ENCODE measurements around the gene TEAD3. TPM values are rescaled to one million over a fixed set of nuclear protein-coding genes. Genes with fewer than 3 reads are reported as not detected.

Gene TEAD3
- total and polyA plus RNA-seq, 4 donors = 15.0 to 20.7 (median 18.5) TPM

DNA sequence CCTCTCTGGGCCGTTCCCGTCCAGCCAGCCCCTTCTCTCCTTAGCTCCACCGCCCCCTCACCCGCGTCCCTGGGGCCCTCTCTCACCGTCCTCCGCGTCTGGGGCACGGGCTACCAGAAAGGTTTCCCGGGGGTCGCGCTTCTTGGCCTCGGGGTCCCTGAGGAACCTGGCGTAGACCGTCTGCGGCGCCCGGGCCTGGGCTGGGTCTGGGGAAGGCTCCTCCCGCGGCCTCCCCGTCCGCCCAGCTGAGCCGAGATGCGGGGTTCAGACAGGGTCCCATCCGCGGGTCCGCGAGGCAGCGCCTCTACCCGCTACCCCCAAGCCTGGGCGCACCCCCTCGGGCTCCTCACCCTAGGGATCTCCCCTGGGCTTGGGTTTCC, 14.7 kb upstream of the TEAD3 start:
- Histone ChIP-seq H3K27ac (ENCODE audit: low read depth in 1 of 2, low read length in 1 of 2) (no peak overlapping the region), H3K9ac (ENCODE audit: insufficient read depth in 1 of 2, low read length in 2 of 2) (peak overlapping the region; percentile 32 to 67), H3K27me3 (ENCODE audit: control insufficient read depth in 3 of 3, insufficient read depth in 3 of 3, low read length in 2 of 3) (no peaks in the 10 kb centered on the region), H3K9me3 (ENCODE audit: control insufficient read depth in 4 of 4, insufficient read depth in 3 of 4, low read length in 3 of 4) (no peaks in the 10 kb centered on the region), H3K36me3 (ENCODE audit: control insufficient read depth in 4 of 4, insufficient read depth in 4 of 4, low read length in 4 of 4) (no peaks in the 10 kb centered on the region), H3K4me3 (no peak overlapping the region), H3K4me1 (ENCODE audit: control insufficient read depth in 5 of 5, insufficient read depth in 5 of 5, low read length in 5 of 5) (peaks cover 0 to 16% (median 3%) of the 10 kb centered on the region in 5 donors)
- TF ChIP-seq, protein P1, sequence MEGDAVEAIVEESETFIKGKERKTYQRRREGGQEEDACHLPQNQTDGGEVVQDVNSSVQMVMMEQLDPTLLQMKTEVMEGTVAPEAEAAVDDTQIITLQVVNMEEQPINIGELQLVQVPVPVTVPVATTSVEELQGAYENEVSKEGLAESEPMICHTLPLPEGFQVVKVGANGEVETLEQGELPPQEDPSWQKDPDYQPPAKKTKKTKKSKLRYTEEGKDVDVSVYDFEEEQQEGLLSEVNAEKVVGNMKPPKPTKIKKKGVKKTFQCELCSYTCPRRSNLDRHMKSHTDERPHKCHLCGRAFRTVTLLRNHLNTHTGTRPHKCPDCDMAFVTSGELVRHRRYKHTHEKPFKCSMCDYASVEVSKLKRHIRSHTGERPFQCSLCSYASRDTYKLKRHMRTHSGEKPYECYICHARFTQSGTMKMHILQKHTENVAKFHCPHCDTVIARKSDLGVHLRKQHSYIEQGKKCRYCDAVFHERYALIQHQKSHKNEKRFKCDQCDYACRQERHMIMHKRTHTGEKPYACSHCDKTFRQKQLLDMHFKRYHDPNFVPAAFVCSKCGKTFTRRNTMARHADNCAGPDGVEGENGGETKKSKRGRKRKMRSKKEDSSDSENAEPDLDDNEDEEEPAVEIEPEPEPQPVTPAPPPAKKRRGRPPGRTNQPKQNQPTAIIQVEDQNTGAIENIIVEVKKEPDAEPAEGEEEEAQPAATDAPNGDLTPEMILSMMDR (IDR thresholded peaks at IDR 0.05; ENCODE audit: control extremely low read depth, extremely low read depth) = no peak
- no peak for ATAC-seq (ENCODE audit: insufficient read depth, low FRiP score)
- no peak for DNase-seq
- WGBS, 2 donors = 19% methylated on average over 30 to 32 of the region's 32 CpGs

DNA sequence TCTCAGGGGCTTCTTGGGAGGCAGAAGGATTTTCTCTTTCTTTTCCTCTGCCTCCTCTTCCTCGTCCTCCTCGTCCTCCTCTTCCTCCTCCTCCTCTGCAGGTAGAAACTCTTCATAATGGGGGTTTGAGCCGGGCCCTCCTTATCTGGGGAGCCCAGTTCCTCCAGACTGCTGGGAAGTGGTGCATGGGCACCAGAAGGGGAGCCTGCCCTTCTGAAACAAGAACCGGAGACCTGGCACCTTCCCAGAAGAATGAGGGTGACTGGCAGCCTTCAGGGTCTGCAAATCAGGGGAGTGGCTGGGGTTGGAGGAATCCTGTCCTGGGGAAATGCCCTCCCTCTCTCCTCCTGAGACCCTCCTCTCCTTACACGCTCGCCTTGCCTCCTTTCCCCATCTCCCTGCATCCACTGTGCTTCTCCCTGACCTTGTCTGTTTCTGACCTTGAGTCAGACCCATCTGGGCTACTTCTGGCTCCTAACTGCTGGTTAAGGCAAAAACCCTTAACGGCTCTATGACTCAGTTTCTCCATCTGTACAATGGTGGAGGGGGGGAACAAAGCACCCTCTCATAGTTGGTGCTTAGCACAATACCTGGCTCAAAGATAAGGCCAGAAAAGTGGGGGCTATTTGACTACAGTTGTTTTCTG, 14.2 kb upstream of the TEAD3 start:
- DNase-seq (no peak), ATAC-seq (ENCODE audit: insufficient read depth, low FRiP score) (no peak)
- no peaks in the 10 kb centered on the region for H3K9me3 ChIP-seq (ENCODE audit: control insufficient read depth in 4 of 4, insufficient read depth in 3 of 4, low read length in 3 of 4)
- 54 to 65% methylated on average over 7 of the region's 7 CpGs for WGBS, 2 donors
- no peaks in the 10 kb centered on the region for H3K36me3 ChIP-seq (ENCODE audit: control insufficient read depth in 4 of 4, insufficient read depth in 4 of 4, low read length in 4 of 4)
- peak overlapping the region in 1 of 2 donors; percentile 67 for H3K9ac ChIP-seq (ENCODE audit: insufficient read depth in 1 of 2, low read length in 2 of 2)
- peaks cover 0 to 16% (median 3%) of the 10 kb centered on the region in 5 donors for H3K4me1 ChIP-seq (ENCODE audit: control insufficient read depth in 5 of 5, insufficient read depth in 5 of 5, low read length in 5 of 5)
- TF ChIP-seq, protein P1 (IDR thresholded peaks at IDR 0.05; ENCODE audit: control extremely low read depth, extremely low read depth) = no peak
- no peaks in the 10 kb centered on the region for H3K27me3 ChIP-seq (ENCODE audit: control insufficient read depth in 3 of 3, insufficient read depth in 3 of 3, low read length in 2 of 3)
- H3K4me3 ChIP-seq = no peak overlapping the region
- no peak overlapping the region for H3K27ac ChIP-seq (ENCODE audit: low read depth in 1 of 2, low read length in 1 of 2)

DNA sequence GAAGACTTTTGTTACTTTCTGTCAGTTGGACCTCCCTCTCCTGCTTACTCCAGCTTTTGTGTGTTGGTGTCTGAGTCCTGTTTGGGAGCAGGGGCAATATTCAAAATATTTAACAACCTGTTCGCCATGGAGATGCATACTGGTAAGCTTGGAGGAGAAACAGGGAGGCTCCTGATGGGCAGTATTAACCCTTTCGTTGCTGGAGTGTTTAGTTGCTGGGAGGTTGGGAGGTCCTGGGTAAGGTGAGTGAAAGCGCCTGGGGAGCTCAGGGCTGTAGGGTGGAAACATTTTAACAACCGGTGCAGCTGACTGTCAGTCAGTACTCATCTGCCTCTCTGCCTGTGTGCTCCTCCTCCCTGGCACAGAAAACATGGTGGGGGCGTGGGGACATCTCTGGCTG, 11.7 kb upstream of the TEAD3 start:
- H3K36me3 ChIP-seq (ENCODE audit: control insufficient read depth in 4 of 4, insufficient read depth in 4 of 4, low read length in 4 of 4) = no peaks in the 10 kb centered on the region
- H3K4me1 ChIP-seq (ENCODE audit: control insufficient read depth in 5 of 5, insufficient read depth in 5 of 5, low read length in 5 of 5) = peaks cover 0 to 16% (median 4%) of the 10 kb centered on the region in 5 donors
- WGBS, 2 donors = 71 to 73% methylated on average over 5 of the region's 5 CpGs
- H3K9ac ChIP-seq (ENCODE audit: insufficient read depth in 1 of 2, low read length in 2 of 2) = no peak overlapping the region
- ATAC-seq (ENCODE audit: insufficient read depth, low FRiP score) (no peak), DNase-seq (no peak)
- TF ChIP-seq, protein P1 (IDR thresholded peaks at IDR 0.05; ENCODE audit: control extremely low read depth, extremely low read depth) = no peak
- H3K27ac ChIP-seq (ENCODE audit: low read depth in 1 of 2, low read length in 1 of 2) = no peak overlapping the region
- H3K27me3 ChIP-seq (ENCODE audit: control insufficient read depth in 3 of 3, insufficient read depth in 3 of 3, low read length in 2 of 3) = no peaks in the 10 kb centered on the region
- no peak overlapping the region for H3K4me3 ChIP-seq
- H3K9me3 ChIP-seq (ENCODE audit: control insufficient read depth in 4 of 4, insufficient read depth in 3 of 4, low read length in 3 of 4) = no peaks in the 10 kb centered on the region

DNA sequence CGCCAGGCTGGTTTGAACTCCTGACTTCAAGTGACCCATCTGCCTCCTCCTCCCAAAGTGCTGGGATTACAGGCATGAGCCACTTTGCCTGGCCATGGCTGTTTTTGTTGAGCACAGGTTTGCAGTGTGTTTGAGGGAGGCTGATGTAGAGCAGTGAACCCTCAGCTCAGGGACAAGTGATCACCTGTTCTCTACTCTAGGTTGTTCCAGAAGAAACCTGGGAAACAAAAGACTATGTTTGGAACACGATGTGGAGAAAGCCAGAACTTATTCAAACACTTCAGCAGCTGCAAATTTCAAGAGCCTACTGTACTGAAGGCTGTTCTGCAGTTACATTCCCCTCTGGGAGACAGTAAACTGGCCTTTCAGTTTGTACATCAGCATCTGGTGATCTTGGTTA, 11.1 kb upstream of the TEAD3 start:
- TF ChIP-seq, protein P1 (IDR thresholded peaks at IDR 0.05; ENCODE audit: control extremely low read depth, extremely low read depth) = no peak
- H3K27me3 ChIP-seq (ENCODE audit: control insufficient read depth in 3 of 3, insufficient read depth in 3 of 3, low read length in 2 of 3) = no peaks in the 10 kb centered on the region
- no peak for DNase-seq
- 72 to 78% methylated on average over 2 of the region's 2 CpGs for WGBS, 2 donors
- H3K36me3 ChIP-seq (ENCODE audit: control insufficient read depth in 4 of 4, insufficient read depth in 4 of 4, low read length in 4 of 4) = no peaks in the 10 kb centered on the region
- H3K9me3 ChIP-seq (ENCODE audit: control insufficient read depth in 4 of 4, insufficient read depth in 3 of 4, low read length in 3 of 4) = no peaks in the 10 kb centered on the region
- peaks cover 0 to 16% (median 4%) of the 10 kb centered on the region in 5 donors for H3K4me1 ChIP-seq (ENCODE audit: control insufficient read depth in 5 of 5, insufficient read depth in 5 of 5, low read length in 5 of 5)
- no peak overlapping the region for H3K9ac ChIP-seq (ENCODE audit: insufficient read depth in 1 of 2, low read length in 2 of 2)
- ATAC-seq (ENCODE audit: insufficient read depth, low FRiP score) = no peak
- H3K27ac ChIP-seq (ENCODE audit: low read depth in 1 of 2, low read length in 1 of 2) = no peak overlapping the region
- H3K4me3 ChIP-seq = no peak overlapping the region
